Neutrophil (primary cell): Measurements from ENCODE around the gene ATXN10.

Source experiments
- H3K27ac ChIP-seq: fragments of 200-600 bp; sonication (generic); 2 replicates; pipeline ENCODE4 v1.5.1; 2016; ENCODE audit warnings: mild to moderate bottlenecking, moderate library complexity
- H3K27me3 ChIP-seq: fragments of 200-600 bp; sonication (generic); 2 replicates; pipeline ENCODE4 v1.6.0; 2016; ENCODE audit warnings: mild to moderate bottlenecking
- H3K36me3 ChIP-seq: fragments of 200-600 bp; sonication (generic); 2 replicates; pipeline ENCODE4 v1.5.1; 2017
- H3K4me1 ChIP-seq, 2 experiments: fragments of 200-600 bp in 1 of 2; sonication (generic) in 1 of 2; 1 replicate in 1 of 2; 2 replicates in 1 of 2; pipeline versions ENCODE4 v1.5.1 to v1.6.1; 2013 to 2016; ENCODE audit warnings: low read depth in 1 of 2, low read length in 1 of 2, mild to moderate bottlenecking in 1 of 2, moderate library complexity in 1 of 2; ENCODE audit not compliant: control insufficient read depth in 1 of 2, insufficient read depth in 1 of 2
- H3K4me3 ChIP-seq, 2 experiments: fragments of 200-600 bp in 1 of 2; sonication (generic) in 1 of 2; 1 replicate in 1 of 2; 2 replicates in 1 of 2; pipeline ENCODE4 v1.5.1; 2013 to 2016; ENCODE audit warnings: low read depth in 1 of 2, low read length in 1 of 2, mild to moderate bottlenecking in 1 of 2, moderate library complexity in 1 of 2
- H3K9me3 ChIP-seq: fragments of 200-600 bp; sonication (generic); 2 replicates; pipeline ENCODE4 v1.5.1; 2016
- TF ChIP-seq, protein P1 (sequence below): fragments of 200-600 bp; sonication (generic); IDR thresholded peaks from 2 replicates; pipeline ENCODE4 v1.5.1; 2016; ENCODE audit warnings: antibody characterized with exemption

ATXN10 gene

DNA sequence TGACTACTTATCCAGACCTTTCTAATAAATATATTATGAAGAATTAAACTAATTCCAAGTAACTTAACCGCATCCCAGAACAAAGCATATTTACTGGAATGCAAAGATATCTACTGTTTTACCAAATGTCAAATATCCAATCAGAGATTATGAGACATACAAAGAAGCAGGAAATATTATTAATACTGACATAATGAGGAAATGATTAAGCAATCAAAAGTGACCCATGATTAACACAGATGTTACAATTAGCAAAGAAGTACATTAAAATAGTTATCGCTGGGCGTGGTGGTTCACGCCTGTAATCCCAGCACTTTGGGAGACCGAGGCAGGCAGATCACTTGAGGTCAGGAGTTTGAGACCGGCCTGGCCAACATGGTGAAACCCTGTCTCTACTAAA lies 200.1 kb downstream of the ATXN10 start:
- H3K27ac ChIP-seq: no peak overlapping the region
- H3K4me1 ChIP-seq: no peaks in the 10 kb centered on the region
- no peaks in the 10 kb centered on the region for H3K36me3 ChIP-seq
- no peaks in the 10 kb centered on the region for H3K9me3 ChIP-seq
- TF ChIP-seq, protein P1, sequence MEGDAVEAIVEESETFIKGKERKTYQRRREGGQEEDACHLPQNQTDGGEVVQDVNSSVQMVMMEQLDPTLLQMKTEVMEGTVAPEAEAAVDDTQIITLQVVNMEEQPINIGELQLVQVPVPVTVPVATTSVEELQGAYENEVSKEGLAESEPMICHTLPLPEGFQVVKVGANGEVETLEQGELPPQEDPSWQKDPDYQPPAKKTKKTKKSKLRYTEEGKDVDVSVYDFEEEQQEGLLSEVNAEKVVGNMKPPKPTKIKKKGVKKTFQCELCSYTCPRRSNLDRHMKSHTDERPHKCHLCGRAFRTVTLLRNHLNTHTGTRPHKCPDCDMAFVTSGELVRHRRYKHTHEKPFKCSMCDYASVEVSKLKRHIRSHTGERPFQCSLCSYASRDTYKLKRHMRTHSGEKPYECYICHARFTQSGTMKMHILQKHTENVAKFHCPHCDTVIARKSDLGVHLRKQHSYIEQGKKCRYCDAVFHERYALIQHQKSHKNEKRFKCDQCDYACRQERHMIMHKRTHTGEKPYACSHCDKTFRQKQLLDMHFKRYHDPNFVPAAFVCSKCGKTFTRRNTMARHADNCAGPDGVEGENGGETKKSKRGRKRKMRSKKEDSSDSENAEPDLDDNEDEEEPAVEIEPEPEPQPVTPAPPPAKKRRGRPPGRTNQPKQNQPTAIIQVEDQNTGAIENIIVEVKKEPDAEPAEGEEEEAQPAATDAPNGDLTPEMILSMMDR: no peak
- H3K4me3 ChIP-seq: no peak overlapping the region
- peaks cover 89% of the 10 kb centered on the region for H3K27me3 ChIP-seq

DNA sequence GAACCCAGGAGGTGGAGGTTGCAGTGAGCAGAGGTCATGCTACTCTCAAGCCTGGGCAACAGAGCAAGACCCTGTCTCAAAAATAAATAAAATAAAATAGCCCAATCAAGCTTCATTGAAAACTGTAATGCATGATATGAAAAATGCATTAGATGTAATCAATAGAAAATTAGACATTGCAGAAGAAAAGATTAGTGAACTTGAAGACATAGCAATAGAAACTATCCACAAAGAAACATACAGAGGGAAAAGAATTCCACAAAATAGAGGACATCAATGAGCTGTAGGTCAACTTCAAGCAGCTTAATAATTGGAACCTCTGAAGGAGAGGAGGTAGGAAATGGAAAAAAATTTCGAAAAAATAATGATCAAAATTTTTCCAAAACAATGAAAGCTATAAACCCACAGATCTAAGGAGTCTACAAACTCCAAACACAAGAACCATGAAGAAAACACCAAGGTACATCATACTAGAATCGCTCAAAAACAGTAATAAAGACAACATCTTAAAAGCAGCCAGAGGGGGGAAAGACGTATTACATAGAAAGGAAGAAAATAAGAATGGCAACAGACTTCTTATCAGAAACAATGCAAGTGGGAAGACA lies 201.1 kb downstream of the ATXN10 start:
- Histone ChIP-seq H3K4me1 (no peaks in the 10 kb centered on the region), H3K27ac (no peak overlapping the region), H3K9me3 (no peaks in the 10 kb centered on the region), H3K4me3 (no peak overlapping the region), H3K27me3 (peaks cover 89% of the 10 kb centered on the region), H3K36me3 (no peaks in the 10 kb centered on the region)
- TF ChIP-seq, protein P1: no peak

- Histone ChIP-seq H3K9me3 (no peaks in the 10 kb centered on the region), H3K27me3 (peaks cover 91% of the 10 kb centered on the region), H3K4me3 (no peak overlapping the region), H3K36me3 (no peaks in the 10 kb centered on the region), H3K27ac (no peak overlapping the region), H3K4me1 (no peaks in the 10 kb centered on the region)
- TF ChIP-seq, protein P1: no peak
Measured at GRCh38 chr22:45876136-45877035, 204.8 kb downstream of the ATXN10 start.

DNA sequence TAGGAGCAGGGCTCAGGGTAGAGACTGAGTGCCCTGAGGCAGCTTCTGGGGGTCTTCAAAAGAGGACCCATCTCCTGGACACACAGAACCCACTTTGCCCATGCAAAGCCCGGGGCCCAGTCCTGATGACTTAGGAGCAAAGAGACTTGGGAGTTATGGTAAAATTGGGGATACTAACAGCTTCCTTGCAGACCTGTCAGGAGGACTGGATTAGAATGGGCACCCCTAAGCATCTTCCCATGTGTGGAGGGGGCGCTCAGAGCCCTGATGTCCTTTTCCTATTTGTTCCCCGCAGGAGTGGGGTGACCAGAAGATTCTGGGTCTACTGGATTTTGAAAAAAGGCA lies 205.4 kb downstream of the ATXN10 start:
- no peak overlapping the region for H3K27ac ChIP-seq
- H3K4me3 ChIP-seq: no peak overlapping the region
- H3K36me3 ChIP-seq: no peaks in the 10 kb centered on the region
- no peaks in the 10 kb centered on the region for H3K9me3 ChIP-seq
- TF ChIP-seq, protein P1: no peak
- no peaks in the 10 kb centered on the region for H3K4me1 ChIP-seq
- H3K27me3 ChIP-seq: peaks cover 97% of the 10 kb centered on the region

DNA sequence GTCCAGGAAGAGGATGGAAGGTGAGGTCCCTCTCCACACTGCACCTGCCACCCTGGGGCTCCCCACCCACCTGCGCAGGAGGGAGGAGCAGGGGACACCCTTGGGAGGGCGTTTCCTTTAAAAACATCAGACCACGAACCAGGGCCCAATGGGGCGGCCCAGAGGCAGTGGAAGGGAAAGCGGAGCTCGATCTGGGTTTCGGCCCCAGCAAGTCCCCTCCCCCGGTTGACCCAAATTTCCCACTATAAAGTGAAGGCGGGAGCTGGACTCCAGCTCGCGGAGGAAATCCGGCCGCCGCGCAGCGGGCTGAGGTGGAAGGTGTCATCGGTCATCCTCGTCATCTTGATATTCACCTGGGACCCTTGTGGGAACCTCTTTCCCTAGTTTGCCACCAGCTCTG lies 206.0 kb downstream of the ATXN10 start:
- TF ChIP-seq, protein P1: no peak
- H3K9me3 ChIP-seq: no peaks in the 10 kb centered on the region
- H3K27me3 ChIP-seq: peaks cover 100% of the 10 kb centered on the region

More for the DNA sequence above, 206.0 kb downstream of the ATXN10 start:
- no peaks in the 10 kb centered on the region for H3K4me1 ChIP-seq
- no peaks in the 10 kb centered on the region for H3K36me3 ChIP-seq
- no peak overlapping the region for H3K4me3 ChIP-seq
- no peak overlapping the region for H3K27ac ChIP-seq
